ENCODE data around the gene KIF24.

DNA sequence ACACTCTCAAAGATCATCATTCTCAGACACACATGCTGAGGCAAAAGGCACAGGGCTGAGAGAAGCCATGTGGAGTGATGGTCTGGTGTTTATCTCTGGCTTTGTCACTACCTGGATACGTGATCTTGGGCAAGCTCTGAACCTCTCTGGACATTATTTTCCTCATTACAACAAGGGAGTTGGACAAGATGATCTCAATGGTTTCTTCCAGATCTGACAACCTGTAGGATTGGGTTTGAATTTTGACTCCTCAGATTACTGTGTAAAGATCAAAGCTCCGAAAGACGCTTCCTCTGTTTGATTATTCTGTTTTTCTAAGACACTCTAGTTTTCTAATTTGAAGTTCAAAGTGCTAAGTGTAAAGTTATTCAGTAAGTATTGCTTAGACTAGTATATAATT lies 20.3 kb upstream of the KIF24 start:
- TF ChIP-seq POLR2A (IDR thresholded peaks at IDR 0.05), result no peak
- TF ChIP-seq CTCF (IDR thresholded peaks at IDR 0.05 in 8 of 11, conservative IDR thresholded peaks at IDR 0.05 in 3 of 11), result no peak
